Measurements from ENCODE around the gene BEND5.

BEND5 gene

GRCh38 chr1:48718705-48719104 is 58.0 kb downstream of the BEND5 start:
- H3K36me3 Mint-ChIP-seq (ENCODE audit: low read depth) = no peaks in the 10 kb centered on the region
- no peak overlapping the region for H3K4me3 Mint-ChIP-seq
- no peak overlapping the region for H3K27ac Mint-ChIP-seq
- H3K4me1 Mint-ChIP-seq (ENCODE audit: low read depth) = no peaks in the 10 kb centered on the region
- no peaks in the 10 kb centered on the region for H3K9me3 Mint-ChIP-seq
- H3K27me3 Mint-ChIP-seq (ENCODE audit: low read depth) = no peaks in the 10 kb centered on the region

GRCh38 chr1:48718116-48718630 is 58.5 kb downstream of the BEND5 start:
- Mint-ChIP-seq H3K27me3 (ENCODE audit: low read depth) (no peaks in the 10 kb centered on the region), H3K27ac (no peak overlapping the region), H3K36me3 (ENCODE audit: low read depth) (no peaks in the 10 kb centered on the region), H3K4me1 (ENCODE audit: low read depth) (no peaks in the 10 kb centered on the region), H3K9me3 (no peaks in the 10 kb centered on the region), H3K4me3 (no peak overlapping the region)

GRCh38 chr1:48717082-48717481 is 59.6 kb downstream of the BEND5 start:
- H3K36me3 Mint-ChIP-seq (ENCODE audit: low read depth) = no peaks in the 10 kb centered on the region
- no peak overlapping the region for H3K4me3 Mint-ChIP-seq
- H3K4me1 Mint-ChIP-seq (ENCODE audit: low read depth) = no peaks in the 10 kb centered on the region
- no peaks in the 10 kb centered on the region for H3K9me3 Mint-ChIP-seq
- no peak overlapping the region for H3K27ac Mint-ChIP-seq
- no peaks in the 10 kb centered on the region for H3K27me3 Mint-ChIP-seq (ENCODE audit: low read depth)

GRCh38 chr1:48715921-48716320 is 60.8 kb downstream of the BEND5 start:
- Mint-ChIP-seq H3K36me3 (ENCODE audit: low read depth) (no peaks in the 10 kb centered on the region), H3K27ac (no peak overlapping the region), H3K9me3 (no peaks in the 10 kb centered on the region), H3K27me3 (ENCODE audit: low read depth) (no peaks in the 10 kb centered on the region), H3K4me1 (ENCODE audit: low read depth) (no peaks in the 10 kb centered on the region), H3K4me3 (no peak overlapping the region)

- H3K27me3 Mint-ChIP-seq (ENCODE audit: low read depth) = no peaks in the 10 kb centered on the region
- H3K27ac Mint-ChIP-seq = no peak overlapping the region
- H3K4me1 Mint-ChIP-seq (ENCODE audit: low read depth) = no peaks in the 10 kb centered on the region
- H3K9me3 Mint-ChIP-seq = no peaks in the 10 kb centered on the region
- no peak overlapping the region for H3K4me3 Mint-ChIP-seq
- no peaks in the 10 kb centered on the region for H3K36me3 Mint-ChIP-seq (ENCODE audit: low read depth)
These were observed 65.8 kb downstream of the BEND5 start for GRCh38 chr1:48710915-48711314.

GRCh38 chr1:48710318-48710717 is 66.4 kb downstream of the BEND5 start:
- H3K36me3 Mint-ChIP-seq (ENCODE audit: low read depth) = no peaks in the 10 kb centered on the region
- H3K9me3 Mint-ChIP-seq = no peaks in the 10 kb centered on the region
- H3K27ac Mint-ChIP-seq = no peak overlapping the region
- no peaks in the 10 kb centered on the region for H3K4me1 Mint-ChIP-seq (ENCODE audit: low read depth)
- H3K4me3 Mint-ChIP-seq = no peak overlapping the region
- peaks cover 5% of the 10 kb centered on the region for H3K27me3 Mint-ChIP-seq (ENCODE audit: low read depth)

- Mint-ChIP-seq H3K4me3 (no peak overlapping the region), H3K27ac (no peak overlapping the region), H3K4me1 (ENCODE audit: low read depth) (no peaks in the 10 kb centered on the region), H3K36me3 (ENCODE audit: low read depth) (no peaks in the 10 kb centered on the region), H3K9me3 (no peaks in the 10 kb centered on the region), H3K27me3 (ENCODE audit: low read depth) (peaks cover 22% of the 10 kb centered on the region)
These were observed 72.0 kb downstream of the BEND5 start for GRCh38 chr1:48704736-48705135.

GRCh38 chr1:48701445-48701844 is 75.2 kb downstream of the BEND5 start:
- no peaks in the 10 kb centered on the region for H3K36me3 Mint-ChIP-seq (ENCODE audit: low read depth)
- no peak overlapping the region for H3K4me3 Mint-ChIP-seq
- H3K27me3 Mint-ChIP-seq (ENCODE audit: low read depth) = peaks cover 25% of the 10 kb centered on the region
- no peaks in the 10 kb centered on the region for H3K4me1 Mint-ChIP-seq (ENCODE audit: low read depth)
- no peak overlapping the region for H3K27ac Mint-ChIP-seq
- no peaks in the 10 kb centered on the region for H3K9me3 Mint-ChIP-seq

GRCh38 chr1:48697066-48697707 is 79.5 kb downstream of the BEND5 start:
- H3K36me3 Mint-ChIP-seq (ENCODE audit: low read depth) = no peaks in the 10 kb centered on the region
- H3K4me3 Mint-ChIP-seq = no peak overlapping the region
- peaks cover 10% of the 10 kb centered on the region for H3K27me3 Mint-ChIP-seq (ENCODE audit: low read depth)
- H3K4me1 Mint-ChIP-seq (ENCODE audit: low read depth) = no peaks in the 10 kb centered on the region
- H3K9me3 Mint-ChIP-seq = no peaks in the 10 kb centered on the region
- H3K27ac Mint-ChIP-seq = no peak overlapping the region

GRCh38 chr1:48695161-48695560 is 81.5 kb downstream of the BEND5 start:
- Mint-ChIP-seq H3K36me3 (ENCODE audit: low read depth) (no peaks in the 10 kb centered on the region), H3K4me3 (no peak overlapping the region), H3K9me3 (no peaks in the 10 kb centered on the region), H3K27ac (no peak overlapping the region), H3K4me1 (ENCODE audit: low read depth) (no peaks in the 10 kb centered on the region), H3K27me3 (ENCODE audit: low read depth) (peaks cover 6% of the 10 kb centered on the region)

- no peaks in the 10 kb centered on the region for H3K36me3 Mint-ChIP-seq (ENCODE audit: low read depth)
- no peaks in the 10 kb centered on the region for H3K27me3 Mint-ChIP-seq (ENCODE audit: low read depth)
- no peak overlapping the region for H3K27ac Mint-ChIP-seq
- no peaks in the 10 kb centered on the region for H3K4me1 Mint-ChIP-seq (ENCODE audit: low read depth)
- H3K4me3 Mint-ChIP-seq = no peak overlapping the region
- H3K9me3 Mint-ChIP-seq = no peaks in the 10 kb centered on the region
These were observed 82.9 kb downstream of the BEND5 start for GRCh38 chr1:48693674-48694320.

GRCh38 chr1:48693180-48693579 is 83.5 kb downstream of the BEND5 start:
- no peaks in the 10 kb centered on the region for H3K9me3 Mint-ChIP-seq
- no peak overlapping the region for H3K4me3 Mint-ChIP-seq
- H3K27me3 Mint-ChIP-seq (ENCODE audit: low read depth) = no peaks in the 10 kb centered on the region
- no peaks in the 10 kb centered on the region for H3K36me3 Mint-ChIP-seq (ENCODE audit: low read depth)
- H3K27ac Mint-ChIP-seq = no peak overlapping the region
- no peaks in the 10 kb centered on the region for H3K4me1 Mint-ChIP-seq (ENCODE audit: low read depth)

- H3K4me3 Mint-ChIP-seq = no peak overlapping the region
- H3K27me3 Mint-ChIP-seq (ENCODE audit: low read depth) = no peaks in the 10 kb centered on the region
- H3K9me3 Mint-ChIP-seq = no peaks in the 10 kb centered on the region
- H3K4me1 Mint-ChIP-seq (ENCODE audit: low read depth) = no peaks in the 10 kb centered on the region
- H3K27ac Mint-ChIP-seq = no peak overlapping the region
- H3K36me3 Mint-ChIP-seq (ENCODE audit: low read depth) = no peaks in the 10 kb centered on the region
These were observed 84.5 kb downstream of the BEND5 start for GRCh38 chr1:48692235-48692634.

GRCh38 chr1:48691429-48692001 is 85.2 kb downstream of the BEND5 start:
- Mint-ChIP-seq H3K4me1 (ENCODE audit: low read depth) (no peaks in the 10 kb centered on the region), H3K36me3 (ENCODE audit: low read depth) (no peaks in the 10 kb centered on the region), H3K27ac (no peak overlapping the region), H3K4me3 (no peak overlapping the region), H3K27me3 (ENCODE audit: low read depth) (no peaks in the 10 kb centered on the region), H3K9me3 (no peaks in the 10 kb centered on the region)

- H3K36me3 Mint-ChIP-seq (ENCODE audit: low read depth) = no peaks in the 10 kb centered on the region
- no peaks in the 10 kb centered on the region for H3K4me1 Mint-ChIP-seq (ENCODE audit: low read depth)
- H3K9me3 Mint-ChIP-seq = no peaks in the 10 kb centered on the region
- H3K4me3 Mint-ChIP-seq = no peak overlapping the region
- H3K27me3 Mint-ChIP-seq (ENCODE audit: low read depth) = no peaks in the 10 kb centered on the region
- no peak overlapping the region for H3K27ac Mint-ChIP-seq
These were observed 88.5 kb downstream of the BEND5 start for GRCh38 chr1:48688102-48688760.

Data from T-helper 1 cell treated with Interleukin-12 subunit alpha and Interleukin-12 subunit beta and Interleukin-4 antibody, amounts not matched to agents 30 μg/mL and 1 μg/mL, for 36 hours (primary cell).